22Rv1 (cell line): Measurements from ENCODE around the gene PTS.

ENCODE experiments used
- CTCF ChIP-seq: fragments of 450-650 bp; IDR thresholded peaks from 2 replicates; pipeline ENCODE4 v1.5.1; 2017; ENCODE audit warnings: mild to moderate bottlenecking
- ZFX ChIP-seq: fragments of 450-650 bp; IDR thresholded peaks from 2 replicates; pipeline ENCODE4 v1.6.1; 2017; ENCODE audit warnings: antibody characterized with exemption, borderline replicate concordance

DNA sequence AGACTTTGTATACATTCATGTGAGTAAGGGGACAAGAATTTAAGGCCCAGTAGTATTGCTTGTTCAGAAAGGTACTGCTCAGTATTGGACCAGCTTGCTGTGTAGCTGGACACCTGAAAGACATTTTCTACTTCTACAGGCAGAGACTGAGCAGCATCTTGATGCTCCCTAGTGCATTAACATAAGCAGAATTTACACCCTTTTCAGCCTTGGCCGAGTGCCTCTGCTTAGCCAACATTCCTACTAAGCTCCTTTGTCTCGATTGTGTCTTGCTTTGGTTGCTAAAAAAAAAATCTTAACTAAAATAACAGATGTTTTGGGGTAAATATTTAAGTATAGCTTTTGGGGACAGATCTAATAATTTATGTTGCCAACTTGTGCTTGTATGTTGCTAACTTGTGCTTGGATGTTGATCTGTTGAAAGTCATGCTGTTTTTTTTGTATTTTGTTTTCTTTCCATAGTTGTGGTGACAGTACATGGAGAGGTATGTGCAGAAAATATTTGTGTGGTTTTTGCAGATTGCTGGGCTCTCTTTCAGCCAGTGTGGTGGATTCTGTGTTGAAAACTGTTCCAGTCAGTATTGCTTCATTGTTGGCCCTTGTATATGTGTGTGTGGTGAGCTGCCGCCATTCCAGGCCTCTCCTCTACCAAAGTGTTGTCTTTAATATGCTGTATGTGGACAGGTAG is 3.7 kb downstream of the PTS start:
- TF ChIP-seq CTCF (no peak), ZFX (no peak)
